Trophoblast cell (in vitro differentiated cells and primary cell): Measurements from ENCODE around the gene SEL1L.

ENCODE experiments used
- DNase-seq, 2 donors: peaks; one replicate each; pipeline ENCODE4 v3.0.0-alpha.2; 2016
- H2AFZ ChIP-seq: 2 replicates; pipeline ENCODE4 v1.6.1; 2013; ENCODE audit warnings: low read length, moderate library complexity, mild to moderate bottlenecking; ENCODE audit not compliant: insufficient read depth, poor library complexity
- H2AK5ac ChIP-seq: 2 replicates; pipeline ENCODE4 v1.6.1; 2013; ENCODE audit warnings: mild to moderate bottlenecking, low read length
- H2BK120ac ChIP-seq: 2 replicates; pipeline ENCODE4 v1.6.1; 2013; ENCODE audit warnings: low read length, mild to moderate bottlenecking, moderate library complexity; ENCODE audit not compliant: insufficient read depth, poor library complexity
- H2BK12ac ChIP-seq: 2 replicates; pipeline ENCODE4 v1.6.1; 2013; ENCODE audit warnings: mild to moderate bottlenecking, low read length, moderate library complexity
- H2BK5ac ChIP-seq: 2 replicates; pipeline ENCODE4 v1.6.1; 2013; ENCODE audit warnings: low read length, low read depth, moderate library complexity, mild to moderate bottlenecking; ENCODE audit not compliant: poor library complexity
- H3K14ac ChIP-seq: 2 replicates; pipeline ENCODE4 v1.6.1; 2013; ENCODE audit warnings: mild to moderate bottlenecking, low read length
- H3K18ac ChIP-seq: 2 replicates; pipeline ENCODE4 v1.6.1; 2013; ENCODE audit warnings: mild to moderate bottlenecking, low read length
- H3K23ac ChIP-seq: 2 replicates; pipeline ENCODE4 v1.6.1; 2013; ENCODE audit warnings: low read length
- H3K27ac ChIP-seq: 2 replicates; pipeline ENCODE4 v1.5.1; 2013; ENCODE audit warnings: low read depth, mild to moderate bottlenecking, inconsistent platforms, low read length, moderate library complexity
- H3K27me3 ChIP-seq: 2 replicates; pipeline ENCODE4 v1.6.1; 2013; ENCODE audit warnings: inconsistent platforms, mild to moderate bottlenecking, low read length, moderate library complexity; ENCODE audit not compliant: insufficient read depth
- H3K36me3 ChIP-seq, 2 experiments: 1 replicate in 1 of 2; 2 replicates in 1 of 2; pipeline ENCODE4 v1.6.1; 2013; ENCODE audit warnings: low read length in 2 of 2, mild to moderate bottlenecking in 2 of 2, moderate library complexity in 1 of 2; ENCODE audit not compliant: insufficient read depth in 2 of 2, control insufficient read depth in 1 of 2
- H3K4ac ChIP-seq: 2 replicates; pipeline ENCODE4 v1.6.1; 2013; ENCODE audit warnings: low read depth, mild to moderate bottlenecking, low read length, moderate library complexity
- H3K4me1 ChIP-seq, 2 experiments: 1 replicate in 1 of 2; 2 replicates in 1 of 2; pipeline ENCODE4 v1.6.1; 2013; ENCODE audit warnings: low read length in 2 of 2, mild to moderate bottlenecking in 2 of 2, moderate library complexity in 1 of 2; ENCODE audit not compliant: insufficient read depth in 2 of 2, control insufficient read depth in 1 of 2
- H3K4me2 ChIP-seq: 2 replicates; pipeline ENCODE4 v1.6.1; 2013; ENCODE audit warnings: inconsistent platforms, mild to moderate bottlenecking, low read length, moderate library complexity
- H3K4me3 ChIP-seq: 2 replicates; pipeline ENCODE4 v1.5.1; 2013; ENCODE audit warnings: mild to moderate bottlenecking, low read depth, low read length, inconsistent platforms
- H3K79me1 ChIP-seq: one replicate; pipeline ENCODE4 v1.6.1; 2013; ENCODE audit warnings: low read length
- H3K79me2 ChIP-seq: 2 replicates; pipeline ENCODE4 v1.6.1; 2013; ENCODE audit warnings: low read length, mild to moderate bottlenecking; ENCODE audit not compliant: control insufficient read depth, insufficient read depth, poor library complexity
- H3K9ac ChIP-seq: 2 replicates; pipeline ENCODE4 v1.6.1; 2013; ENCODE audit warnings: mild to moderate bottlenecking, low read length
- H3K9me3 ChIP-seq: 2 replicates; pipeline ENCODE4 v1.6.1; 2013; ENCODE audit warnings: low read depth, mild to moderate bottlenecking, control low read depth, inconsistent platforms, low read length; ENCODE audit not compliant: insufficient read depth
- H4K12ac ChIP-seq: 2 replicates; pipeline ENCODE4 v1.6.1; 2013; ENCODE audit warnings: low read depth, mild to moderate bottlenecking, low read length, moderate library complexity
- H4K8ac ChIP-seq: 2 replicates; pipeline ENCODE4 v1.6.1; 2013; ENCODE audit warnings: low read depth, mild to moderate bottlenecking, low read length, moderate library complexity
- H4K91ac ChIP-seq: one replicate; pipeline ENCODE4 v1.6.1; 2013; ENCODE audit warnings: low read depth, mild to moderate bottlenecking, low read length, moderate library complexity
- WGBS: extraction: QIAGEN DNeasy Blood & Tissue Kit; methylation state at CpG from one replicate; pipeline ENCODE4 v1.1.7; 2013; ENCODE audit warnings: missing lambda C conversion rate; ENCODE audit not compliant: insufficient read length, insufficient coverage; ENCODE audit errors: extremely low coverage; 5-methylcytosine and 5-hydroxymethylcytosine counted together

SEL1L gene

DNA sequence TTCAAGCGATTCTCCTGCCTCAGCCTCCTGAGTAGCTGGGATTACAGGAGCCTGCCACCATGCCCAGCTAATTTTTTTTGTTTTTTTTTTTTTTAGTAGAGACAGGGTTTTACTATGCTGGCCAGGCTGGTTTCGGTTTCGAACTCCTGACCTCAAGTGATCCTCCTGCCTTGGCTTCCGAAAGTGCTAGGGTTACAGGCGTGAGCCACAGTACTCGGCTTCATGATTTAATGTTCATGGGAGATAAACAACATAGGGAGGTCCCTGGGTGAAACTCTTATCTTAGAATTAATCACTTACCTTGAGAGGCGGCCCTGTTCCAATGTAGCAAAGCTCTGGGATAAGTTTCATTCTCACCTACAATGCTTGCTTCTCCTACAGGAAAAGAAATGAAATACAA lies 48.3 kb downstream of the SEL1L start:
- Histone ChIP-seq H2BK5ac (no peak overlapping the region), H4K91ac (no peak overlapping the region), H4K8ac (no peak overlapping the region), H3K14ac (no peak overlapping the region), H2AK5ac (no peak overlapping the region), H3K36me3 (peaks cover 5 to 22% of the 10 kb centered on the region in 2 experiments), H3K4me2 (no peak overlapping the region), H2AFZ (no peak overlapping the region), H3K79me1 (no peaks in the 10 kb centered on the region), H2BK12ac (no peak overlapping the region), H3K9ac (no peak overlapping the region), H3K79me2 (no peaks in the 10 kb centered on the region), H3K27ac (no peak overlapping the region), H3K23ac (no peak overlapping the region), H2BK120ac (no peak overlapping the region), H3K27me3 (no peaks in the 10 kb centered on the region), H3K4me3 (no peak overlapping the region), H3K9me3 (no peaks in the 10 kb centered on the region), H3K18ac (no peak overlapping the region), H3K4me1 (no peaks in the 10 kb centered on the region), H3K4ac (no peak overlapping the region), H4K12ac (no peak overlapping the region)
- no peak for DNase-seq
- no CpG with 5 or more reads among the region's 7 CpGs for WGBS

DNA sequence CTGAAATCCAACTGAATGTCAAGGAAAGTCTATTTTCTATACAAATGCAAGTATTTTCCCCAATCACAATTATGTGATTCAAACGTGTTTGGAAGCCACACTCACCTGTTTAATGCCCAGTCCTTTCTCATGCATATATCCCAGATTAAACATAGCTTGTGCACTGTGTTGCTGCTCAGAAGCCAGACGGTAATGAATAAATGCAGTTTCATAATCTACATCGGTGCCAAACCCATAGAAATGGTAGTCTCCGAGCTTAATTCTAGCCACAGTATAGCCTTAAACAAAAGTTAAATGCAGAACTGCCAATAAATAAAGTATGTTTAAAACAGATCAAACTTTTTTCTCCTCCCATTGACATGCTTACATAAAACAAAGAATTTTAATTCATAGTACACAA lies 49.5 kb downstream of the SEL1L start:
- Histone ChIP-seq H3K14ac (no peak overlapping the region), H3K4me2 (no peak overlapping the region)

GRCh38 chr14:81480741-81481140 lies 52.9 kb downstream of the SEL1L start:
- no peak overlapping the region for H3K9ac ChIP-seq
- WGBS = no CpG with 5 or more reads among the region's 5 CpGs
- H2AK5ac ChIP-seq = no peak overlapping the region
- H3K79me2 ChIP-seq = no peaks in the 10 kb centered on the region
- H3K4me2 ChIP-seq = no peak overlapping the region
- no peak overlapping the region for H2BK120ac ChIP-seq
- no peak overlapping the region for H2AFZ ChIP-seq
- DNase-seq = no peak
- H3K23ac ChIP-seq = no peak overlapping the region
- H3K27me3 ChIP-seq = no peaks in the 10 kb centered on the region
- no peak overlapping the region for H2BK12ac ChIP-seq
- H4K8ac ChIP-seq = no peak overlapping the region
- H3K18ac ChIP-seq = no peak overlapping the region
- peaks cover 10 to 26% of the 10 kb centered on the region in 2 experiments for H3K36me3 ChIP-seq
- no peak overlapping the region for H3K4ac ChIP-seq
- no peak overlapping the region for H3K4me3 ChIP-seq
- H2BK5ac ChIP-seq = no peak overlapping the region
- H3K14ac ChIP-seq = no peak overlapping the region
- H3K27ac ChIP-seq = no peak overlapping the region
- H3K79me1 ChIP-seq = no peaks in the 10 kb centered on the region
- H3K4me1 ChIP-seq = no peaks in the 10 kb centered on the region
- no peak overlapping the region for H4K12ac ChIP-seq
- H3K9me3 ChIP-seq = no peaks in the 10 kb centered on the region
- H4K91ac ChIP-seq = no peak overlapping the region

More for the DNA sequence above, 49.5 kb downstream of the SEL1L start:
- no CpG with 5 or more reads among the region's 4 CpGs for WGBS
- no peaks in the 10 kb centered on the region for H3K79me1 ChIP-seq
- no peaks in the 10 kb centered on the region for H3K4me1 ChIP-seq
- no peak overlapping the region for H3K23ac ChIP-seq
- H4K8ac ChIP-seq = no peak overlapping the region
- H3K36me3 ChIP-seq = peaks cover 6 to 26% of the 10 kb centered on the region in 2 experiments
- no peaks in the 10 kb centered on the region for H3K9me3 ChIP-seq
- no peak overlapping the region for H2BK120ac ChIP-seq
- no peak overlapping the region for H3K9ac ChIP-seq
- H4K91ac ChIP-seq = no peak overlapping the region
- no peaks in the 10 kb centered on the region for H3K27me3 ChIP-seq
- DNase-seq = no peak
- H3K18ac ChIP-seq = no peak overlapping the region
- no peak overlapping the region for H2AK5ac ChIP-seq
- H2AFZ ChIP-seq = no peak overlapping the region
- H4K12ac ChIP-seq = no peak overlapping the region
- no peaks in the 10 kb centered on the region for H3K79me2 ChIP-seq
- no peak overlapping the region for H3K4me3 ChIP-seq
- H2BK5ac ChIP-seq = no peak overlapping the region
- no peak overlapping the region for H3K4ac ChIP-seq
- no peak overlapping the region for H3K27ac ChIP-seq
- H2BK12ac ChIP-seq = no peak overlapping the region

GRCh38 chr14:81478446-81478845 lies 55.2 kb downstream of the SEL1L start:
- Histone ChIP-seq H2BK12ac (no peak overlapping the region), H3K18ac (no peak overlapping the region), H3K9me3 (no peaks in the 10 kb centered on the region), H2BK120ac (no peak overlapping the region), H3K4me3 (no peak overlapping the region), H3K79me1 (no peaks in the 10 kb centered on the region), H3K36me3 (peaks cover 7 to 20% of the 10 kb centered on the region in 2 experiments), H4K12ac (no peak overlapping the region), H2AFZ (no peak overlapping the region), H3K79me2 (no peaks in the 10 kb centered on the region), H3K27ac (no peak overlapping the region), H3K23ac (no peak overlapping the region), H2BK5ac (no peak overlapping the region), H3K14ac (no peak overlapping the region), H3K27me3 (no peaks in the 10 kb centered on the region), H3K4me1 (no peaks in the 10 kb centered on the region), H3K9ac (no peak overlapping the region), H4K8ac (no peak overlapping the region), H2AK5ac (no peak overlapping the region), H3K4me2 (no peak overlapping the region), H3K4ac (no peak overlapping the region), H4K91ac (no peak overlapping the region)
- no CpG with 5 or more reads among the region's 3 CpGs for WGBS
- DNase-seq = no peak
